ENCODE data around the gene RASAL2. TPM values are rescaled to one million over a fixed set of nuclear protein-coding genes. Genes with fewer than 3 reads are reported as not detected.

Gene RASAL2
- total and polyA plus RNA-seq, 2 experiments from 2014 or later: 16.0 to 42.2 TPM

GRCh38 chr1:178353524-178353923, 259.6 kb downstream of the RASAL2 start (continued):
- TF ChIP-seq, protein P1, sequence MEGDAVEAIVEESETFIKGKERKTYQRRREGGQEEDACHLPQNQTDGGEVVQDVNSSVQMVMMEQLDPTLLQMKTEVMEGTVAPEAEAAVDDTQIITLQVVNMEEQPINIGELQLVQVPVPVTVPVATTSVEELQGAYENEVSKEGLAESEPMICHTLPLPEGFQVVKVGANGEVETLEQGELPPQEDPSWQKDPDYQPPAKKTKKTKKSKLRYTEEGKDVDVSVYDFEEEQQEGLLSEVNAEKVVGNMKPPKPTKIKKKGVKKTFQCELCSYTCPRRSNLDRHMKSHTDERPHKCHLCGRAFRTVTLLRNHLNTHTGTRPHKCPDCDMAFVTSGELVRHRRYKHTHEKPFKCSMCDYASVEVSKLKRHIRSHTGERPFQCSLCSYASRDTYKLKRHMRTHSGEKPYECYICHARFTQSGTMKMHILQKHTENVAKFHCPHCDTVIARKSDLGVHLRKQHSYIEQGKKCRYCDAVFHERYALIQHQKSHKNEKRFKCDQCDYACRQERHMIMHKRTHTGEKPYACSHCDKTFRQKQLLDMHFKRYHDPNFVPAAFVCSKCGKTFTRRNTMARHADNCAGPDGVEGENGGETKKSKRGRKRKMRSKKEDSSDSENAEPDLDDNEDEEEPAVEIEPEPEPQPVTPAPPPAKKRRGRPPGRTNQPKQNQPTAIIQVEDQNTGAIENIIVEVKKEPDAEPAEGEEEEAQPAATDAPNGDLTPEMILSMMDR (conservative IDR thresholded peaks at IDR 0.05; ENCODE audit: low read depth in 2 of 2): no peak
- TF ChIP-seq EZH2phosphoT487 (IDR thresholded peaks at IDR 0.05; ENCODE audit: unreplicated experiment) (no peak), JUNB (IDR thresholded peaks at IDR 0.05; ENCODE audit: unreplicated experiment) (no peak), POLR2AphosphoS5 (IDR thresholded peaks at IDR 0.05; ENCODE audit: low read depth) (no peak), ZNF331 (CRISPR knock-in tag; IDR thresholded peaks at IDR 0.05; ENCODE audit: low read depth) (no peak), NANOG (IDR thresholded peaks at IDR 0.05; ENCODE audit: borderline replicate concordance) (no peak), STAT1 (IDR thresholded peaks at IDR 0.05; ENCODE audit: unreplicated experiment) (no peak)
- TF ChIP-seq, protein P2, sequence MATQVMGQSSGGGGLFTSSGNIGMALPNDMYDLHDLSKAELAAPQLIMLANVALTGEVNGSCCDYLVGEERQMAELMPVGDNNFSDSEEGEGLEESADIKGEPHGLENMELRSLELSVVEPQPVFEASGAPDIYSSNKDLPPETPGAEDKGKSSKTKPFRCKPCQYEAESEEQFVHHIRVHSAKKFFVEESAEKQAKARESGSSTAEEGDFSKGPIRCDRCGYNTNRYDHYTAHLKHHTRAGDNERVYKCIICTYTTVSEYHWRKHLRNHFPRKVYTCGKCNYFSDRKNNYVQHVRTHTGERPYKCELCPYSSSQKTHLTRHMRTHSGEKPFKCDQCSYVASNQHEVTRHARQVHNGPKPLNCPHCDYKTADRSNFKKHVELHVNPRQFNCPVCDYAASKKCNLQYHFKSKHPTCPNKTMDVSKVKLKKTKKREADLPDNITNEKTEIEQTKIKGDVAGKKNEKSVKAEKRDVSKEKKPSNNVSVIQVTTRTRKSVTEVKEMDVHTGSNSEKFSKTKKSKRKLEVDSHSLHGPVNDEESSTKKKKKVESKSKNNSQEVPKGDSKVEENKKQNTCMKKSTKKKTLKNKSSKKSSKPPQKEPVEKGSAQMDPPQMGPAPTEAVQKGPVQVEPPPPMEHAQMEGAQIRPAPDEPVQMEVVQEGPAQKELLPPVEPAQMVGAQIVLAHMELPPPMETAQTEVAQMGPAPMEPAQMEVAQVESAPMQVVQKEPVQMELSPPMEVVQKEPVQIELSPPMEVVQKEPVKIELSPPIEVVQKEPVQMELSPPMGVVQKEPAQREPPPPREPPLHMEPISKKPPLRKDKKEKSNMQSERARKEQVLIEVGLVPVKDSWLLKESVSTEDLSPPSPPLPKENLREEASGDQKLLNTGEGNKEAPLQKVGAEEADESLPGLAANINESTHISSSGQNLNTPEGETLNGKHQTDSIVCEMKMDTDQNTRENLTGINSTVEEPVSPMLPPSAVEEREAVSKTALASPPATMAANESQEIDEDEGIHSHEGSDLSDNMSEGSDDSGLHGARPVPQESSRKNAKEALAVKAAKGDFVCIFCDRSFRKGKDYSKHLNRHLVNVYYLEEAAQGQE (IDR thresholded peaks at IDR 0.05; ENCODE audit: unreplicated experiment): no peak

- H3K79me2 ChIP-seq (replicated peaks; ENCODE audit: insufficient read depth): peaks cover 52% of the 10 kb centered on the region
- H2AFZ ChIP-seq: no peak overlapping the region
- no peaks in the 10 kb centered on the region for H3K27me3 ChIP-seq (ENCODE audit: insufficient read depth)
- no peak overlapping the region for H3K4me3 Mint-ChIP-seq
- peaks cover 19% of the 10 kb centered on the region for H3K36me3 Mint-ChIP-seq (ENCODE audit: low read depth)
- no peaks in the 10 kb centered on the region for H3K36me3 ChIP-seq (ENCODE audit: insufficient read depth)
- no peaks in the 10 kb centered on the region for H3F3A ChIP-seq (replicated peaks; ENCODE audit: low read depth)
- no peak overlapping the region for H3K27ac ChIP-seq (ENCODE audit: low read depth)
- ATAC-seq: no peak
- H3K4me2 ChIP-seq: no peak overlapping the region
- 0 out of 2 replicates have a peak, but pooled peaks cover 6% of the 10 kb centered on the region for H3K4me1 ChIP-seq (ENCODE audit: insufficient read depth)
- H3K27me3 Mint-ChIP-seq (ENCODE audit: insufficient read depth, low read depth, poor library complexity): peaks cover 11% of the 10 kb centered on the region
- no peaks in the 10 kb centered on the region for H4K20me1 ChIP-seq (replicated peaks; ENCODE audit: insufficient read depth)
- 0 out of 3 replicates have a peak, but pooled peaks cover 7% of the 10 kb centered on the region for H3K4me1 Mint-ChIP-seq
- H3K4me3 ChIP-seq: no peak overlapping the region
- H3K9me3 Mint-ChIP-seq: peaks cover 15% of the 10 kb centered on the region
- no peak overlapping the region for H3K27ac Mint-ChIP-seq
- no peak for DNase-seq (ENCODE audit: low spot score)
- no peaks in the 10 kb centered on the region for H3K9me2 ChIP-seq (ENCODE audit: insufficient read depth)
- TF ChIP-seq, protein P2 (IDR thresholded peaks at IDR 0.05; ENCODE audit: unreplicated experiment): no peak
- TF ChIP-seq NANOG (IDR thresholded peaks at IDR 0.05; ENCODE audit: borderline replicate concordance) (no peak), STAT1 (IDR thresholded peaks at IDR 0.05; ENCODE audit: unreplicated experiment) (no peak), EZH2phosphoT487 (IDR thresholded peaks at IDR 0.05; ENCODE audit: unreplicated experiment) (no peak), CREB1 (CRISPR knock-in tag; IDR thresholded peaks at IDR 0.05; ENCODE audit: low read depth) (no peak)
- TF ChIP-seq, protein P3, sequence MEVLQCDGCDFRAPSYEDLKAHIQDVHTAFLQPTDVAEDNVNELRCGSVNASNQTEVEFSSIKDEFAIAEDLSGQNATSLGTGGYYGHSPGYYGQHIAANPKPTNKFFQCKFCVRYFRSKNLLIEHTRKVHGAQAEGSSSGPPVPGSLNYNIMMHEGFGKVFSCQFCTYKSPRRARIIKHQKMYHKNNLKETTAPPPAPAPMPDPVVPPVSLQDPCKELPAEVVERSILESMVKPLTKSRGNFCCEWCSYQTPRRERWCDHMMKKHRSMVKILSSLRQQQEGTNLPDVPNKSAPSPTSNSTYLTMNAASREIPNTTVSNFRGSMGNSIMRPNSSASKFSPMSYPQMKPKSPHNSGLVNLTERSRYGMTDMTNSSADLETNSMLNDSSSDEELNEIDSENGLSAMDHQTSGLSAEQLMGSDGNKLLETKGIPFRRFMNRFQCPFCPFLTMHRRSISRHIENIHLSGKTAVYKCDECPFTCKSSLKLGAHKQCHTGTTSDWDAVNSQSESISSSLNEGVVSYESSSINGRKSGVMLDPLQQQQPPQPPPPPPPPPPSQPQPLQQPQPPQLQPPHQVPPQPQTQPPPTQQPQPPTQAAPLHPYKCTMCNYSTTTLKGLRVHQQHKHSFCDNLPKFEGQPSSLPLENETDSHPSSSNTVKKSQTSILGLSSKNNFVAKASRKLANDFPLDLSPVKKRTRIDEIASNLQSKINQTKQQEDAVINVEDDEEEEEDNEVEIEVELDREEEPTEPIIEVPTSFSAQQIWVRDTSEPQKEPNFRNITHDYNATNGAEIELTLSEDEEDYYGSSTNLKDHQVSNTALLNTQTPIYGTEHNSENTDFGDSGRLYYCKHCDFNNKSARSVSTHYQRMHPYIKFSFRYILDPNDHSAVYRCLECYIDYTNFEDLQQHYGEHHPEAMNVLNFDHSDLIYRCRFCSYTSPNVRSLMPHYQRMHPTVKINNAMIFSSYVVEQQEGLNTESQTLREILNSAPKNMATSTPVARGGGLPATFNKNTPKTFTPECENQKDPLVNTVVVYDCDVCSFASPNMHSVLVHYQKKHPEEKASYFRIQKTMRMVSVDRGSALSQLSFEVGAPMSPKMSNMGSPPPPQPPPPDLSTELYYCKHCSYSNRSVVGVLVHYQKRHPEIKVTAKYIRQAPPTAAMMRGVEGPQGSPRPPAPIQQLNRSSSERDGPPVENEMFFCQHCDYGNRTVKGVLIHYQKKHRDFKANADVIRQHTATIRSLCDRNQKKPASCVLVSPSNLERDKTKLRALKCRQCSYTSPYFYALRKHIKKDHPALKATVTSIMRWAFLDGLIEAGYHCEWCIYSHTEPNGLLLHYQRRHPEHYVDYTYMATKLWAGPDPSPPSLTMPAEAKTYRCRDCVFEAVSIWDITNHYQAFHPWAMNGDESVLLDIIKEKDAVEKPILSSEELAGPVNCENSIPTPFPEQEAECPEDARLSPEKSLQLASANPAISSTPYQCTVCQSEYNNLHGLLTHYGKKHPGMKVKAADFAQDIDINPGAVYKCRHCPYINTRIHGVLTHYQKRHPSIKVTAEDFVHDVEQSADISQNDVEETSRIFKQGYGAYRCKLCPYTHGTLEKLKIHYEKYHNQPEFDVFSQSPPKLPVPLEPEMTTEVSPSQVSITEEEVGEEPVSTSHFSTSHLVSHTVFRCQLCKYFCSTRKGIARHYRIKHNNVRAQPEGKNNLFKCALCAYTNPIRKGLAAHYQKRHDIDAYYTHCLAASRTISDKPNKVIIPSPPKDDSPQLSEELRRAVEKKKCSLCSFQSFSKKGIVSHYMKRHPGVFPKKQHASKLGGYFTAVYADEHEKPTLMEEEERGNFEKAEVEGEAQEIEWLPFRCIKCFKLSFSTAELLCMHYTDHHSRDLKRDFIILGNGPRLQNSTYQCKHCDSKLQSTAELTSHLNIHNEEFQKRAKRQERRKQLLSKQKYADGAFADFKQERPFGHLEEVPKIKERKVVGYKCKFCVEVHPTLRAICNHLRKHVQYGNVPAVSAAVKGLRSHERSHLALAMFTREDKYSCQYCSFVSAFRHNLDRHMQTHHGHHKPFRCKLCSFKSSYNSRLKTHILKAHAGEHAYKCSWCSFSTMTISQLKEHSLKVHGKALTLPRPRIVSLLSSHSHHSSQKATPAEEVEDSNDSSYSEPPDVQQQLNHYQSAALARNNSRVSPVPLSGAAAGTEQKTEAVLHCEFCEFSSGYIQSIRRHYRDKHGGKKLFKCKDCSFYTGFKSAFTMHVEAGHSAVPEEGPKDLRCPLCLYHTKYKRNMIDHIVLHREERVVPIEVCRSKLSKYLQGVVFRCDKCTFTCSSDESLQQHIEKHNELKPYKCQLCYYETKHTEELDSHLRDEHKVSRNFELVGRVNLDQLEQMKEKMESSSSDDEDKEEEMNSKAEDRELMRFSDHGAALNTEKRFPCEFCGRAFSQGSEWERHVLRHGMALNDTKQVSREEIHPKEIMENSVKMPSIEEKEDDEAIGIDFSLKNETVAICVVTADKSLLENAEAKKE (CRISPR knock-in tag; IDR thresholded peaks at IDR 0.05): no peak
Measured at GRCh38 chr1:178354816-178355215, 260.9 kb downstream of the RASAL2 start.

All from GM23338 (cell line).